Measurements from ENCODE around the gene OSBP2.
"Not testable (repeated sequence)": the region's sequence is repeated elsewhere in the genome, so short reads cannot be mapped to it uniquely, and the experiment has no call there.

OSBP2 gene

DNA sequence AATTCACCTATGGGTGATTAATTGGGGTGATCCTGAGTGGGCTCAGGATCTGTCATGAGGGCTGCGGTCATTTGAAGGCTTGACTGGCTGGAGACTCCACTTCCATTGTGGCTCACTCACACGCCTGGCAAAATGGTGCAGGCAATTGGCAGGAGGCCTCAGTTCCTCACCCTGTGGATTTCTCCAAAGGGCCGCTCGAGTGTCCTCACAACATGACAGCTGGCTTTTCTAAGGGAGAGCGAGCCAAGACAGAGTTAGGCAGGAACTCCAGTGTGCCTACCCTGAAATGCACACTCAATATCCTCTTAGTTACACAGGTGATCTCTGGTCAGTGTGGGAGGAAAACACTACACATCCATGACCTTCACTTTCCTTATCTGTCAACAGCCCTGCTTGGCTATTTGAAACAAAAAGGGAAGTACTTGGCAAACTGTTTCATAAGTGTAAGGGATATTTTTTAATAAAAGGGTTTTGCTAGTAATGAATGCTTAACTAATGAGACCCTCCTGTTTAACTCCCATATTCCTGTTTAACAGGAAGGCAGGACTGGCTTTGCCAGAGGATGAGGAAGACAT is 25.7 kb downstream of the OSBP2 start:
- TF ChIP-seq HDGF (IDR thresholded peaks at IDR 0.05; ENCODE audit: borderline replicate concordance) (no peak), SUZ12 (IDR thresholded peaks at IDR 0.05) (no peak), BHLHE40 (IDR thresholded peaks at IDR 0.05; ENCODE audit: borderline replicate concordance) (no peak), ZNF384 (IDR thresholded peaks at IDR 0.05) (no peak), FOXM1 (IDR thresholded peaks at IDR 0.05; ENCODE audit: borderline replicate concordance) (no peak), ELF4 (IDR thresholded peaks at IDR 0.05) (no peak), CTBP1 (IDR thresholded peaks at IDR 0.05; ENCODE audit: borderline replicate concordance) (no peak), LEF1 (IDR thresholded peaks at IDR 0.05; ENCODE audit: borderline replicate concordance) (no peak), FOXK2 (IDR thresholded peaks at IDR 0.05) (no peak), TARDBP (IDR thresholded peaks at IDR 0.05) (no peak)
- TF ChIP-seq, protein P1, sequence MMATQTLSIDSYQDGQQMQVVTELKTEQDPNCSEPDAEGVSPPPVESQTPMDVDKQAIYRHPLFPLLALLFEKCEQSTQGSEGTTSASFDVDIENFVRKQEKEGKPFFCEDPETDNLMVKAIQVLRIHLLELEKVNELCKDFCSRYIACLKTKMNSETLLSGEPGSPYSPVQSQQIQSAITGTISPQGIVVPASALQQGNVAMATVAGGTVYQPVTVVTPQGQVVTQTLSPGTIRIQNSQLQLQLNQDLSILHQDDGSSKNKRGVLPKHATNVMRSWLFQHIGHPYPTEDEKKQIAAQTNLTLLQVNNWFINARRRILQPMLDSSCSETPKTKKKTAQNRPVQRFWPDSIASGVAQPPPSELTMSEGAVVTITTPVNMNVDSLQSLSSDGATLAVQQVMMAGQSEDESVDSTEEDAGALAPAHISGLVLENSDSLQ (IDR thresholded peaks at IDR 0.05): no peak
- POLR2A ChIA-PET: no interaction called here
- CTCF ChIA-PET: interaction anchor here (0.6 kb wide), 1 partner anchor 469 kb away, joined by 3 read pairs; no protein-coding TSS in a partner anchor
- no peak for DNase-seq (ENCODE audit: extremely low spot score)

DNA sequence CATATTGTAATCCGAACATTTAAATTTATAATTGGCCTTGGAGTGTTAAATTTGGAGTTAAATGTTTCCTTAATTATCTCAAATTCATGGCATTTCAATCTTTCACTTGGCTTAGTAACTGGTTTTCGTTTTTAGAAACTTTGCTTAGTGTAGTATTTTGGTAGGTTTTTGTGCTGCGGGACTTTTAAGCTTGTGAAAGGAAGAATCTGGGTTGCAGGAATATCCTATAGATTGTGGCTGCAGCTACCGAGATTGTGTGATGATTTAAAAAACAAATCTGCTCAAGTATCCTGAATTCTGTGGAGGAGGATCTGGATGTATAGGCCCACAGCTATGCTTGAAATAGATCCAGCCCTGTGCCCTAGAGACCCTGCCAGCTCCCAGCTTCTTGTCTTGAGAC is 27.1 kb downstream of the OSBP2 start:
- TF ChIP-seq FOXK2 (IDR thresholded peaks at IDR 0.05): no peak
- TF ChIP-seq ARNT (IDR thresholded peaks at IDR 0.05): no peak
- TF ChIP-seq FOXM1 (IDR thresholded peaks at IDR 0.05; ENCODE audit: borderline replicate concordance): no peak
- no peak for TF ChIP-seq BHLHE40 (IDR thresholded peaks at IDR 0.05; ENCODE audit: borderline replicate concordance)
- no peak for TF ChIP-seq ZNF384 (IDR thresholded peaks at IDR 0.05)
- TF ChIP-seq, protein P1 (IDR thresholded peaks at IDR 0.05): no peak
- no peak for TF ChIP-seq SP1 (IDR thresholded peaks at IDR 0.05)
- no peak for TF ChIP-seq FOXA1 (IDR thresholded peaks at IDR 0.05)
- TF ChIP-seq CTBP1 (IDR thresholded peaks at IDR 0.05; ENCODE audit: borderline replicate concordance): no peak
- TF ChIP-seq L3MBTL2 (conservative IDR thresholded peaks at IDR 0.05): no peak
- no peak for TF ChIP-seq ELF4 (IDR thresholded peaks at IDR 0.05)
- no peak for TF ChIP-seq LEF1 (IDR thresholded peaks at IDR 0.05; ENCODE audit: borderline replicate concordance)
- no peak for TF ChIP-seq TARDBP (IDR thresholded peaks at IDR 0.05)
- TF ChIP-seq SUZ12 (IDR thresholded peaks at IDR 0.05): no peak
- TF ChIP-seq HDGF (IDR thresholded peaks at IDR 0.05; ENCODE audit: borderline replicate concordance): no peak
- no peak for TF ChIP-seq NFRKB (IDR thresholded peaks at IDR 0.05)
- no peak for DNase-seq (ENCODE audit: extremely low spot score)
- POLR2A ChIA-PET: interaction anchor here (0.5 kb wide), 1 partner anchor 21 kb away, joined by 3 read pairs; no protein-coding TSS in a partner anchor
- CTCF ChIA-PET: no interaction called here

DNA sequence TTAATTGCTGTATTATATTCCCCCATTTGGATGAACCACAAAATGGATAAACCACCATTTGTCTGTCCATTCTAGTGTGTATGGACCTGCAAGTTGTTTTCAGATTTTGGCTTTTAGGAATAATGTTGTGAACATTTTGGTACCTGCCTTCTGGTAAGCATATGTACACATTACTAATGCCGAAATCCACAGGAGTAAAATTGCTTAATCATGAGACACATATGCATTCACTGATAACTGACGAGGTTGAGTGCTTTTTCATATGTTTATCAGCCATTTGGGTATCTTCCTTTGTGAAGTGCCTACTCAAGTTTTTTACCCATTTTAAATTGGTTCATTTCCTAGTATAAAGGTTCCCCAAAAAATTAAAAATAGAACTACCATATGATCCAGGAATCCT is 34.2 kb downstream of the OSBP2 start:
- no peak for DNase-seq (ENCODE audit: extremely low spot score)
- TF ChIP-seq FOXA1 (IDR thresholded peaks at IDR 0.05): no peak
- no peak for TF ChIP-seq CTBP1 (IDR thresholded peaks at IDR 0.05; ENCODE audit: borderline replicate concordance)
- no peak for TF ChIP-seq ARNT (IDR thresholded peaks at IDR 0.05)
- TF ChIP-seq LEF1 (IDR thresholded peaks at IDR 0.05; ENCODE audit: borderline replicate concordance): no peak
- no peak for TF ChIP-seq L3MBTL2 (conservative IDR thresholded peaks at IDR 0.05)
- no peak for TF ChIP-seq HDGF (IDR thresholded peaks at IDR 0.05; ENCODE audit: borderline replicate concordance)
- no peak for TF ChIP-seq BHLHE40 (IDR thresholded peaks at IDR 0.05; ENCODE audit: borderline replicate concordance)
- no peak for TF ChIP-seq SUZ12 (IDR thresholded peaks at IDR 0.05)
- no peak for TF ChIP-seq ZNF384 (IDR thresholded peaks at IDR 0.05)
- no peak for TF ChIP-seq ELF4 (IDR thresholded peaks at IDR 0.05)
- TF ChIP-seq TARDBP (IDR thresholded peaks at IDR 0.05): no peak
- TF ChIP-seq FOXM1 (IDR thresholded peaks at IDR 0.05; ENCODE audit: borderline replicate concordance): no peak
- no peak for TF ChIP-seq SP1 (IDR thresholded peaks at IDR 0.05)
- TF ChIP-seq NFRKB (IDR thresholded peaks at IDR 0.05): no peak
- no peak for TF ChIP-seq FOXK2 (IDR thresholded peaks at IDR 0.05)
- ChIA-PET POLR2A (no interaction called here), CTCF (no interaction called here)

DNA sequence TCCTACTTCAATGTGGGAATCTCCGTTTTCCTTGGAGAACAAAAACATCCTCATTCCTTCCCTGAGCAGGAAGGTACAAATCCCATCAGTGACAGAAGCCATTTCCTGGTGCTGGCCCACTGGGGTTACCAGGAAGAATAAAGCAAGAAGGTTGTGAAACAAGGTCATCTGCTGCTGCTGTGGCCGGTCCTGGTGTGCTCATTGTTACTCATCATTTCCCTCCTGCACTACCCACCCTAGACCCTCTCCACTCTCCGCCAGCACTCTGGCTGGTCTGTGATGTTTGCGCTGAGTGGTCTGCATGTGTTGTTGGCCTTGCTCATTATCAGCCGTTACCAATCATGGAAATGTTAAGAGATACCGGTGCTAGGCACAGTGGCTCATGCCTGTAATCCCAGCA is 37.0 kb downstream of the OSBP2 start:
- POLR2A ChIA-PET: no interaction called here
- no peak for DNase-seq (ENCODE audit: extremely low spot score)
- CTCF ChIA-PET: no interaction called here
- TF ChIP-seq CTBP1 (IDR thresholded peaks at IDR 0.05; ENCODE audit: borderline replicate concordance): no peak
- TF ChIP-seq FOXA1 (IDR thresholded peaks at IDR 0.05): no peak
- TF ChIP-seq HDGF (IDR thresholded peaks at IDR 0.05; ENCODE audit: borderline replicate concordance): no peak
- no peak for TF ChIP-seq ARNT (IDR thresholded peaks at IDR 0.05)
- no peak for TF ChIP-seq NFRKB (IDR thresholded peaks at IDR 0.05)
- TF ChIP-seq L3MBTL2 (conservative IDR thresholded peaks at IDR 0.05): no peak
- TF ChIP-seq FOXM1 (IDR thresholded peaks at IDR 0.05; ENCODE audit: borderline replicate concordance): no peak
- no peak for TF ChIP-seq ZNF384 (IDR thresholded peaks at IDR 0.05)
- TF ChIP-seq ELF4 (IDR thresholded peaks at IDR 0.05): no peak

DNA sequence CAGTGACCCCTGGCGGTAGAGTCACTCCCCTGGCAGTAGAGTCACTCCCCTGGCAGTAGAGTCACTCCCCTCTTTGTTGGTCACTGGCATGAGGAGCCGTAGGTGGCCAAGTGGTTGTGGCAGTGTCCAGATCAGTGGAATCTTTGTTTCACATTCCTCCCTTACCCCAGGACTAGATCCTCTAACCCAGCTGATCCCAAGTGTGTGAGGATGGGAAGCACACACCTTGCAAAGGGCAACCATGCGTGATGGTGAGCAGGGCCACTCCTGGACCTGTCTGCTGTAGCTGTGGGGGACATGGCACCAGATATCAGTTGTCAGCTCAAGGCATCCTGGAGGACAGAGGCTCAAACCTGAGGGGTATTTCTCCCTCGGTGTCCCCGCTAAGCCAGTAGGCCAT is 37.8 kb downstream of the OSBP2 start:
- TF ChIP-seq HDGF (IDR thresholded peaks at IDR 0.05; ENCODE audit: borderline replicate concordance): no peak
- CTCF ChIA-PET: no interaction called here
- POLR2A ChIA-PET: no interaction called here
- no peak for DNase-seq (ENCODE audit: extremely low spot score)

DNA sequence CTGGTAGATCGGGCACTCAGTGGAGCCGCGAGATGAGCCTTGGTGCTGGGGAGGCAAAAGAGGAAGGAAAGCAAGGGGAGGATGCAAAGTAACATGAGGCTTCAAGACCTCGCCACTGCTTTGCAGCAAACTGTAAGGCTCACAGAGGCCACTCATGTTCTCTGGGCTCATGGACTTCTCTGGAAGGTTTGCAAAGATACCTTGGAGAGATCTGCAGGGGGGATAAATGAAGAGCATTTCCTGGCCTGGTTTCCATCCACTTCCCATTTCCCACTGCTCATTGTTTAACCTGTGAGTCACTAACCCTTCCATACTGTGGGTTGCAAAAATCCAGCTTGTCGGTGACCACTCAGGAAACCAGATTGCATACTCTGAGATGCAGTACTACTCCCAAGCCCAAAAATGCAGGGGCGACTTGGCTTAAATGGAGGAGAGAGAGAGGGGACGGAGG is 38.5 kb downstream of the OSBP2 start:
- CTCF ChIA-PET: no interaction called here
- TF ChIP-seq ZNF384 (IDR thresholded peaks at IDR 0.05) (no peak), FOXA1 (IDR thresholded peaks at IDR 0.05) (no peak), SP1 (IDR thresholded peaks at IDR 0.05) (no peak), NFRKB (IDR thresholded peaks at IDR 0.05) (no peak), LEF1 (IDR thresholded peaks at IDR 0.05; ENCODE audit: borderline replicate concordance) (no peak), HDGF (IDR thresholded peaks at IDR 0.05; ENCODE audit: borderline replicate concordance) (no peak), FOXK2 (IDR thresholded peaks at IDR 0.05) (no peak), L3MBTL2 (conservative IDR thresholded peaks at IDR 0.05) (no peak), TARDBP (IDR thresholded peaks at IDR 0.05) (no peak), BHLHE40 (IDR thresholded peaks at IDR 0.05; ENCODE audit: borderline replicate concordance) (no peak), FOXM1 (IDR thresholded peaks at IDR 0.05; ENCODE audit: borderline replicate concordance) (no peak), CTBP1 (IDR thresholded peaks at IDR 0.05; ENCODE audit: borderline replicate concordance) (no peak), SUZ12 (IDR thresholded peaks at IDR 0.05) (no peak), ELF4 (IDR thresholded peaks at IDR 0.05) (no peak)
- TF ChIP-seq, protein P1 (IDR thresholded peaks at IDR 0.05): no peak
- POLR2A ChIA-PET: no interaction called here
- no peak for DNase-seq (ENCODE audit: extremely low spot score)

DNA sequence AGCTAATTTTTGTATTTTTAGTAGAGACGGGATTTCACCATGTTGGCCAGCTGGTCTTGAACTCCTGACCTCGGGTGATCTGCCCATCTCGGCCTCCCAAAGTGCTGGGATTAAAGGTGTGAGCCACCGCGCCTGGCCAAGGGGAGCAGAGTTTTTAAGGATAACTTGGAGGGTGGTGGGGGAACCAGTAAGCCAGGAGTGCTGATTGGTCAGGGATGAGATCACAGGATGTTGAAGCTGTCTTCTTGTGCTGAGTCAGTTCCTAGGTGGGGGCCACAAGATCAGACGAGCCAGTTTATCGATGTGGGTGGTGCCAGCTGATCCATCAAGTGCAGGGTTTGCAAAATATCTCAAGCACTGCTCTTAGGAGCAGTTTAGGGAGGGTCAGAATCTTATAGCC is 45.3 kb downstream of the OSBP2 start:
- DNase-seq (ENCODE audit: extremely low spot score); CTCF ChIA-PET: not testable (repeated sequence)
- POLR2A ChIA-PET: interaction anchor here (0.6 kb wide), 1 partner anchor 72 kb away, joined by 3 read pairs; no protein-coding TSS in a partner anchor

DNA sequence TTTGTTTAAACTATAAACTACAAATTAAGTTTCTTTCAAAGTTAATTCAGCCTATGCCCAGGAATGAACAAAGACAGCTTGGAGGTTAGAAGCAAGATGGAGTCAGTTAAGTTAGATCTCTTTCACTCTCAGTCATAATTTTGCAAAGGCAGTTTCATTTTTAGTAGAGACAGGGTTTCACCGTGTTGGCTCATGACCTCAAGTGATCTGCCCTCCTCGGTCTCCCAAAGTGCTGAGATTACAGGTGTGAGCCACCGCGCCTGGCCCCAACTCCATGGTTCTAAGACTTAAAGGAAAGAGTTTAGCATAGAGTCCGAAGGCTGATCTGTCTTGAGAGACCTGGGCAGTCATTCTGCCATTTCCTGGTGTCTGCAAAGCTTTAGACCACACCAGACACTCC is 45.8 kb downstream of the OSBP2 start:
- POLR2A ChIA-PET: interaction anchor here (0.6 kb wide), 1 partner anchor 72 kb away, joined by 3 read pairs; no protein-coding TSS in a partner anchor
- DNase-seq (ENCODE audit: extremely low spot score); CTCF ChIA-PET: not testable (repeated sequence)
